ENCODE measurements around the gene MRC2.

DNA sequence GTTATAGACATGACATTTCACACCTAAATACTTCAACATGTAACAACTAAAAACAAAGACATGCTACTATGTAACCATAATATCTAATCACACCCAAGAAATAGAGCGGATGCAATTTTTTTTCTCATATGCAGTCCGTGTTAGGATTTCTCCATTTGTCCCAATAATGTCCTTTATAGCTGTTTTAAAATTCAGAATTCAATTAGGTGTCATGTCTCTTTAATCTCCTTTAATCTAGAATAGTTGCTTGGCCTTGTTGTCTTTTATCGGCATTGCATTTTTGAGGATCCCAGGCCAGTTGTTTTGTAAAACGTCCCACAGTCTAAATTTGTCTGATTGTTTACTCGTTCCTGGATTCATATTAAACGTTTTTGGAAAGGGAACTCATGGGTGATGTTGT is 14.5 kb downstream of the MRC2 start:
- TF ChIP-seq, protein P1, sequence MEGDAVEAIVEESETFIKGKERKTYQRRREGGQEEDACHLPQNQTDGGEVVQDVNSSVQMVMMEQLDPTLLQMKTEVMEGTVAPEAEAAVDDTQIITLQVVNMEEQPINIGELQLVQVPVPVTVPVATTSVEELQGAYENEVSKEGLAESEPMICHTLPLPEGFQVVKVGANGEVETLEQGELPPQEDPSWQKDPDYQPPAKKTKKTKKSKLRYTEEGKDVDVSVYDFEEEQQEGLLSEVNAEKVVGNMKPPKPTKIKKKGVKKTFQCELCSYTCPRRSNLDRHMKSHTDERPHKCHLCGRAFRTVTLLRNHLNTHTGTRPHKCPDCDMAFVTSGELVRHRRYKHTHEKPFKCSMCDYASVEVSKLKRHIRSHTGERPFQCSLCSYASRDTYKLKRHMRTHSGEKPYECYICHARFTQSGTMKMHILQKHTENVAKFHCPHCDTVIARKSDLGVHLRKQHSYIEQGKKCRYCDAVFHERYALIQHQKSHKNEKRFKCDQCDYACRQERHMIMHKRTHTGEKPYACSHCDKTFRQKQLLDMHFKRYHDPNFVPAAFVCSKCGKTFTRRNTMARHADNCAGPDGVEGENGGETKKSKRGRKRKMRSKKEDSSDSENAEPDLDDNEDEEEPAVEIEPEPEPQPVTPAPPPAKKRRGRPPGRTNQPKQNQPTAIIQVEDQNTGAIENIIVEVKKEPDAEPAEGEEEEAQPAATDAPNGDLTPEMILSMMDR (IDR thresholded peaks at IDR 0.05): no peak
- TF ChIP-seq POLR2AphosphoS5 (IDR thresholded peaks at IDR 0.05) (no peak), EP300 (IDR thresholded peaks at IDR 0.05) (no peak)

All from gastroesophageal sphincter (tissue), 3 donors.